Measurements from ENCODE around the gene TBX10.
"Not testable (repeated sequence)": the region's sequence is repeated elsewhere in the genome, so short reads cannot be mapped to it uniquely, and the experiment has no call there.

TBX10 gene

GRCh38 chr11:67664213-67664585, 24.6 kb upstream of the TBX10 start:
- no peak for FAIRE-seq

- FAIRE-seq: no peak
These were observed 24.1 kb upstream of the TBX10 start for GRCh38 chr11:67663532-67664212.

GRCh38 chr11:67662835-67663531, 23.4 kb upstream of the TBX10 start:
- no peak for FAIRE-seq

- no peak for FAIRE-seq
These were observed 22.7 kb upstream of the TBX10 start for GRCh38 chr11:67662142-67662834.

GRCh38 chr11:67660752-67661151, 21.2 kb upstream of the TBX10 start:
- not testable (repeated sequence) for FAIRE-seq

- not testable (repeated sequence) for FAIRE-seq
These were observed 20.1 kb upstream of the TBX10 start for GRCh38 chr11:67659651-67660165.

GRCh38 chr11:67657300-67657699, 17.7 kb upstream of the TBX10 start:
- FAIRE-seq: no peak

GRCh38 chr11:67656278-67656922, 16.8 kb upstream of the TBX10 start:
- peak; percentile 37 for FAIRE-seq

GRCh38 chr11:67654225-67654624, 14.7 kb upstream of the TBX10 start:
- FAIRE-seq: no peak

GRCh38 chr11:67652965-67653845, 13.6 kb upstream of the TBX10 start:
- no peak for FAIRE-seq

- no peak for FAIRE-seq
These were observed 12.6 kb upstream of the TBX10 start for GRCh38 chr11:67651976-67652781.

- FAIRE-seq: no peak
These were observed 10.3 kb upstream of the TBX10 start for GRCh38 chr11:67649634-67650510.

- FAIRE-seq: no peak
These were observed 9.4 kb upstream of the TBX10 start for GRCh38 chr11:67648796-67649613.

- no peak for FAIRE-seq
These were observed 8.7 kb upstream of the TBX10 start for GRCh38 chr11:67648140-67648795.

GRCh38 chr11:67647471-67647870, 7.9 kb upstream of the TBX10 start:
- no peak for FAIRE-seq

GRCh38 chr11:67646535-67647336, 7.2 kb upstream of the TBX10 start:
- FAIRE-seq: no peak

GRCh38 chr11:67645521-67646461, 6.2 kb upstream of the TBX10 start:
- FAIRE-seq: no peak
